ENCODE results near the gene MAP2K6. TPM values are rescaled to one million over a fixed set of nuclear protein-coding genes. Genes with fewer than 3 reads are reported as not detected.

The MAP2K6 gene
- total RNA-seq, 1 donor from 2014 or later = 10.3 TPM

DNA sequence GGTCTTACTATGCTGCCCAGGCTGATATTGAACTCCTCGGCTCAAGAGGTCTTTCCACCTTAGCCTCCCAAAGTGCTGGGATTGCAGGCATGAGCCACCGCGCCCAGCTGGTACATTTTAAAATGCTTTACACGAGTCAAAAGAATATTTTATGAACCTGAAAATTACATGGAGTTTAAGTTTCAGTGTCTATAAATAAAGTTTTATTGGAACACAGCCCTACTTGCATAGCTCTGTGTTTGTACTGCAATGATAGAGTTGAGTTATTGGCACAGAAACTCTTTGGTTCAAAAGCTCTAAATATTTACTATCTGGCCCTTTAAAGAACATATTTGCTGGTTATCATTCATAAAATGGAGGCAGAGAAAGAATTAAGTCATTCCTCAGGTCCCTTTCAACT is 24.3 kb downstream of the MAP2K6 start:
- TF ChIP-seq, protein P1, sequence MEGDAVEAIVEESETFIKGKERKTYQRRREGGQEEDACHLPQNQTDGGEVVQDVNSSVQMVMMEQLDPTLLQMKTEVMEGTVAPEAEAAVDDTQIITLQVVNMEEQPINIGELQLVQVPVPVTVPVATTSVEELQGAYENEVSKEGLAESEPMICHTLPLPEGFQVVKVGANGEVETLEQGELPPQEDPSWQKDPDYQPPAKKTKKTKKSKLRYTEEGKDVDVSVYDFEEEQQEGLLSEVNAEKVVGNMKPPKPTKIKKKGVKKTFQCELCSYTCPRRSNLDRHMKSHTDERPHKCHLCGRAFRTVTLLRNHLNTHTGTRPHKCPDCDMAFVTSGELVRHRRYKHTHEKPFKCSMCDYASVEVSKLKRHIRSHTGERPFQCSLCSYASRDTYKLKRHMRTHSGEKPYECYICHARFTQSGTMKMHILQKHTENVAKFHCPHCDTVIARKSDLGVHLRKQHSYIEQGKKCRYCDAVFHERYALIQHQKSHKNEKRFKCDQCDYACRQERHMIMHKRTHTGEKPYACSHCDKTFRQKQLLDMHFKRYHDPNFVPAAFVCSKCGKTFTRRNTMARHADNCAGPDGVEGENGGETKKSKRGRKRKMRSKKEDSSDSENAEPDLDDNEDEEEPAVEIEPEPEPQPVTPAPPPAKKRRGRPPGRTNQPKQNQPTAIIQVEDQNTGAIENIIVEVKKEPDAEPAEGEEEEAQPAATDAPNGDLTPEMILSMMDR (IDR thresholded peaks at IDR 0.05) = no peak
- TF ChIP-seq POLR2A (IDR thresholded peaks at IDR 0.05) (no peak), POLR2AphosphoS5 (IDR thresholded peaks at IDR 0.05; ENCODE audit: insufficient read depth in 1 of 2, low read depth in 1 of 2) (no peak)
- no peak overlapping the region for H3K4me3 ChIP-seq
- H3K27ac ChIP-seq = no peak overlapping the region
- H3K4me1 ChIP-seq = peaks cover 8% of the 10 kb centered on the region
- H3K9me3 ChIP-seq = no peaks in the 10 kb centered on the region
- H3K27me3 ChIP-seq = no peaks in the 10 kb centered on the region
- DNase-seq (ENCODE audit: extremely low spot score in 2 of 2) = no peak
- no peaks in the 10 kb centered on the region for H3K36me3 ChIP-seq
- intact Hi-C loops (cut with DNase I) = no loop called here

DNA sequence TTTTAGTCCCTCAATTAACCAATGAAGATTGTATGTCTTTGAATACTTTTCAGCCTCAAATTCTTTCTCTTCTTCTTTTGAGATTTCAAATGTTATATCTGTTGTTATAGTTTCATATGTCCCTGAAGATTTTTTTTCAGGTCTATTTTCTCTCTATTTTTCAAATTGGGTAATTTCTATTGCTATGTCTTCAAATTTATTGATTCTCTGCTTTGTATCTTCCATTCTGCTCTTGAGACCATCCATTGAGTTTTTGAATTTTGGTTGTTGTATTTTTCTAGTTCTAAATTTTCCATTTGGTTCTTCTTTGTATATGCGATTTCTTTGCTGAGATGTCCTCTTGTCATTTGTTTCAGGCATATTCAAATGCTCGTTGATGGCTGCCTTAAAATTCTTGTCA is 26.7 kb downstream of the MAP2K6 start:
- Histone ChIP-seq H3K9me3 (no peaks in the 10 kb centered on the region), H3K27ac (no peak overlapping the region), H3K4me1 (no peaks in the 10 kb centered on the region), H3K4me3 (no peak overlapping the region), H3K27me3 (no peaks in the 10 kb centered on the region), H3K36me3 (no peaks in the 10 kb centered on the region)
- DNase-seq (ENCODE audit: extremely low spot score in 2 of 2) = no peak
- no peak for TF ChIP-seq POLR2AphosphoS5 (IDR thresholded peaks at IDR 0.05; ENCODE audit: insufficient read depth in 1 of 2, low read depth in 1 of 2)
- TF ChIP-seq, protein P1 (IDR thresholded peaks at IDR 0.05) = no peak
- TF ChIP-seq POLR2A (IDR thresholded peaks at IDR 0.05) = no peak
- intact Hi-C loops (cut with DNase I) = no loop called here

DNA sequence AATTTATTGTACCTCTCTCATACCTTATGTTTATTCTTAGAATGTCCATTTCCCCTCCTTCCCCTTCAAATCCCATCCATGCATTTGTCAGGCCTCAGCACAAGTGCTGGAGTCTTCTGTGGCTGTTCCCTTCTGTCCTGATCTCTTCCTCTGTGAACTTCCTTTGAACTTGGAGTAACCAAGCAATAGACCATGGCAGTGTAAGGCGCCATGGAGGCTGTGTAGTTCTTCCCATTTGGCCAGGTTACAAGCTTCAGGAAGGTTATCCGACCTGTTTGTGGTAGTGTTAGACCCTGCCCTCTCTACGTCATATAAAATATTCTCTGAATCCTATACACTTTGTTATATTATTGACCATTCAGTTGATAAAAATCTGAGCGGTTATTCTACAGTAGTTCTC is 28.6 kb downstream of the MAP2K6 start:
- Histone ChIP-seq H3K4me3 (no peak overlapping the region), H3K27me3 (no peaks in the 10 kb centered on the region), H3K9me3 (no peaks in the 10 kb centered on the region), H3K27ac (no peak overlapping the region), H3K36me3 (no peaks in the 10 kb centered on the region), H3K4me1 (peaks cover under 1% of the 10 kb centered on the region)
- TF ChIP-seq POLR2AphosphoS5 (IDR thresholded peaks at IDR 0.05; ENCODE audit: insufficient read depth in 1 of 2, low read depth in 1 of 2) = no peak
- TF ChIP-seq, protein P1 (IDR thresholded peaks at IDR 0.05) = no peak
- no peak for TF ChIP-seq POLR2A (IDR thresholded peaks at IDR 0.05)
- intact Hi-C loops (cut with DNase I) = no loop called here
- DNase-seq (ENCODE audit: extremely low spot score in 2 of 2) = no peak

DNA sequence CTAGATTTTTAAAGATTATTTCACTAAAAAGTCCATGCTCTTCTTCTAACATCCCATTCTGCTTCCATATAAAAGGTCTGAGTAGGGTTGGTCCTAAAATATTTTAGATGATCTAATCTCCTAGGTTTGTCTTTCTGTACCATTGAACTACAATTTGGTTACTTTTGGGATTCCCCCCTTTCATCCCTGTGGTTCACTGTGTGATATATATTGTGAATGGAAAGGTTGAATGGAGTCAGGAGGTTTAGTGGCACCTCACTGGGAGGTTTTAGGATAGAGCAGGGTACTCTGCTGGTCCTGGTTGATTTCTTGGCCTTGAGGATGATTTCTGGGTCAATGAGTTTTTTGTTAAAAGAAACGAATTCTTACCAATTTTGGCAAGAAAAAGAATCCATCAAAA is 29.5 kb downstream of the MAP2K6 start:
- no peak overlapping the region for H3K27ac ChIP-seq
- no peaks in the 10 kb centered on the region for H3K36me3 ChIP-seq
- no peak for DNase-seq (ENCODE audit: extremely low spot score in 2 of 2)
- intact Hi-C loops (cut with DNase I) = no loop called here
- no peaks in the 10 kb centered on the region for H3K27me3 ChIP-seq
- no peaks in the 10 kb centered on the region for H3K9me3 ChIP-seq
- peaks cover 5% of the 10 kb centered on the region for H3K4me1 ChIP-seq
- no peak overlapping the region for H3K4me3 ChIP-seq
- TF ChIP-seq POLR2AphosphoS5 (IDR thresholded peaks at IDR 0.05; ENCODE audit: insufficient read depth in 1 of 2, low read depth in 1 of 2) (no peak), POLR2A (IDR thresholded peaks at IDR 0.05) (no peak)
- TF ChIP-seq, protein P1 (IDR thresholded peaks at IDR 0.05) = no peak

DNA sequence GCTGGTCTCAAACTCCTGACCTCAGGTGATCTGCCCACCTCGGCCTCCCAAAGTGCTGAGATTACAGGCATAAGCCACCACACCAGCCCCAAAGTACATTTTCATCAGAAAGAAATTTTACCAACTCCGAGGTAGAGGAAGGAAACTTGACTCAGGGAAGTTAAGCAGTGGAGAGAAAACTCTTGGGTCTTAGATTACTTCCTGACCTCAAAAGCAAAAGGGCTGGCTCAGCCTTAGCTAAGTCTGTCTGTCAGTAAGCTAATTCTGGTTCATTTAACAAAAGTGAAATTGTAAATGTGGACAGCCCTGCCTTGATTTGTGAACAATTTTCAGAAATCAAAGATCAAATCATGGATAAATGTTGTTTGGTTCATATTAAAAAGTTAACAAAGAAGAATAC is 30.6 kb downstream of the MAP2K6 start:
- no peak overlapping the region for H3K27ac ChIP-seq
- intact Hi-C loops (cut with DNase I) = no loop called here
- no peaks in the 10 kb centered on the region for H3K36me3 ChIP-seq
- no peaks in the 10 kb centered on the region for H3K9me3 ChIP-seq
- DNase-seq (ENCODE audit: extremely low spot score in 2 of 2) = no peak
- TF ChIP-seq POLR2AphosphoS5 (IDR thresholded peaks at IDR 0.05; ENCODE audit: insufficient read depth in 1 of 2, low read depth in 1 of 2) (no peak), POLR2A (IDR thresholded peaks at IDR 0.05) (no peak)
- TF ChIP-seq, protein P1 (IDR thresholded peaks at IDR 0.05) = no peak
- peaks cover 5% of the 10 kb centered on the region for H3K4me1 ChIP-seq
- no peaks in the 10 kb centered on the region for H3K27me3 ChIP-seq
- no peak overlapping the region for H3K4me3 ChIP-seq
